ENCODE measurements around the gene POU6F2. TPM values are rescaled to one million over a fixed set of nuclear protein-coding genes. Genes with fewer than 3 reads are reported as not detected.

POU6F2 gene
- total RNA-seq, 1 experiment from 2014 or later: 0.27 TPM

DNA sequence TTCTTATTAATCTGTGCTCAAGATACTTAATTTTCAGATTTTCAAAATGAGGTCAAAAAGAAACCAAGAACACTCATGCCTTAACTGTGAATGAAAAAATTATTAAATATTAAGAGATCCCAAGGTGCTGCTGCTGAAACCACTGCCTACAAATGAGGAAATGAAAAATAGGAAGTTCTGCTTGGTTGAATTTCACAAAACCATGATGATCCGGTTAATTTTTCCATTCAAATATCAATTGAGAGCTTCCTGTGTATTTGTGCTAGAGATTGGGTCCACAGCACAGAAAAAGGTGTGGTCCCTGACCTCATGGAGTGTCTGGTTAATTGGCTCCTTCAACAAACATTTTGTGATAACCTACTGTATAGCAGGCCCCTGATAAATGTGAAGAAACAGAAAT is 455.8 kb downstream of the POU6F2 start:
- no peak overlapping the region for H3K4me3 ChIP-seq (replicated peaks in 1 of 2; ENCODE audit: low read depth in 1 of 2, low read length in 2 of 2)
- no peaks in the 10 kb centered on the region; the same call in 1 of the 2 replicates for H3K27me3 ChIP-seq (ENCODE audit: insufficient read depth, low read length)
- RAD21 ChIA-PET (ENCODE audit: low non-redundant PET in 1 of 2, low total read pairs in 2 of 2, uncharacterized antibody in 2 of 2, unreplicated experiment in 2 of 2): no interaction called here
- TF ChIP-seq EZH2 (IDR thresholded peaks at IDR 0.05) (no peak), TCF7L2 (IDR thresholded peaks at IDR 0.05; ENCODE audit: borderline replicate concordance, extremely low read depth, insufficient read depth, insufficient read length) (no peak), ATF3 (IDR thresholded peaks at IDR 0.05) (no peak)
- no peaks in the 10 kb centered on the region for H3K36me3 ChIP-seq (ENCODE audit: control insufficient read depth in 1 of 2, insufficient read depth in 2 of 2, low read length in 2 of 2)
- no TSS peak for BruUV-seq (replicated peaks)
- no peak overlapping the region for H3K9ac ChIP-seq (ENCODE audit: low read length)
- no peak for DNase-seq (ENCODE audit: low read depth, low spot score)
- no peaks in the 10 kb centered on the region for H4K20me1 ChIP-seq (ENCODE audit: insufficient read depth)
- H3K9me2 ChIP-seq (ENCODE audit: insufficient read depth): no peaks in the 10 kb centered on the region
- H3K4me2 ChIP-seq (ENCODE audit: low read length): no peak overlapping the region
- H3K79me2 ChIP-seq (ENCODE audit: insufficient read depth, low read length): no peaks in the 10 kb centered on the region
- intact Hi-C loops (cut with micrococcal nuclease): no loop called here
- POLR2A ChIA-PET: no interaction called here
- H3K4me1 ChIP-seq (ENCODE audit: control insufficient read depth in 1 of 2, insufficient read depth in 2 of 2, low read length in 2 of 2): no peaks in the 10 kb centered on the region; a peak in 1 of 4 replicates
- H3K27ac ChIP-seq (ENCODE audit: low read depth, low read length): no peak overlapping the region
- ATAC-seq: no peak
- CTCF ChIA-PET: no interaction called here
- H2AFZ ChIP-seq (ENCODE audit: low read depth, low read length, poor library complexity, severe bottlenecking): no peak overlapping the region
- H3K9me3 ChIP-seq (ENCODE audit: control insufficient read depth in 1 of 2, insufficient read depth in 1 of 2, low read depth in 1 of 2, low read length in 2 of 2): no peaks in the 10 kb centered on the region

DNA sequence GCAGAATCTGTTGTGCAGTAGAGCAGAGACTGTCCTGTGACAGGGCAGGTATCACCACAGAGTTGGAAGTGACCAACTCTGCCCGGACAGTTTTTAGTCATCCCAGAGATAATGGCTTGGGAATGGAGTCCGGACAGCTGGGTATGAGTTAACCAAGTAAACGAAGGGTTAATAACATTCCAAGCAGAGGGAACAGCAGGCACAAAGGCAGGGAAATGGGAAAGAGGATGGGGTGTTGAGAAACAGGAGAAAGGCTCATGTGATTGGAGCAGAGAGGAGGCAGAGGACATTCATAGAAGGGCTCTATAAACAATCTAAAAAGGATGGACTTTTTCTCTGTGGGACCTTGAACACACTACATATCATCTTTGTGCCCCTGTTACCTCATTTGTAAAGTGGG is 456.3 kb downstream of the POU6F2 start:
- H3K79me2 ChIP-seq (ENCODE audit: insufficient read depth, low read length): no peaks in the 10 kb centered on the region

More for the DNA sequence above, 456.3 kb downstream of the POU6F2 start:
- H3K27me3 ChIP-seq (ENCODE audit: insufficient read depth, low read length): no peaks in the 10 kb centered on the region; the same call in 1 of the 2 replicates
- no peaks in the 10 kb centered on the region for H3K9me2 ChIP-seq (ENCODE audit: insufficient read depth)
- no peak overlapping the region for H3K9ac ChIP-seq (ENCODE audit: low read length)
- ChIA-PET CTCF (no interaction called here), RAD21 (ENCODE audit: low non-redundant PET in 1 of 2, low total read pairs in 2 of 2, uncharacterized antibody in 2 of 2, unreplicated experiment in 2 of 2) (no interaction called here), POLR2A (no interaction called here)
- H3K4me1 ChIP-seq (ENCODE audit: control insufficient read depth in 1 of 2, insufficient read depth in 2 of 2, low read length in 2 of 2): no peaks in the 10 kb centered on the region
- H3K36me3 ChIP-seq (ENCODE audit: control insufficient read depth in 1 of 2, insufficient read depth in 2 of 2, low read length in 2 of 2): no peaks in the 10 kb centered on the region
- no peaks in the 10 kb centered on the region for H4K20me1 ChIP-seq (ENCODE audit: insufficient read depth)
- BruUV-seq (replicated peaks): no TSS peak
- ATAC-seq (no peak), DNase-seq (ENCODE audit: low read depth, low spot score) (no peak)
- H3K4me3 ChIP-seq (replicated peaks in 1 of 2; ENCODE audit: low read depth in 1 of 2, low read length in 2 of 2): no peak overlapping the region
- intact Hi-C loops (cut with micrococcal nuclease): no loop called here
- TF ChIP-seq EGR1 (IDR thresholded peaks at IDR 0.05; ENCODE audit: low read depth): no peak
- TF ChIP-seq CTCF (IDR thresholded peaks at IDR 0.05 in 2 of 3, conservative IDR thresholded peaks at IDR 0.05 in 1 of 3; ENCODE audit: borderline replicate concordance in 1 of 3, insufficient read depth in 1 of 3, low read depth in 2 of 3, low read length in 2 of 3): no peak
- TF ChIP-seq CEBPB (IDR thresholded peaks at IDR 0.05; ENCODE audit: low read depth): no peak
- no peak for TF ChIP-seq SIN3A (IDR thresholded peaks at IDR 0.05; ENCODE audit: low read depth)
- no peak for TF ChIP-seq POLR2A (IDR thresholded peaks at IDR 0.05; ENCODE audit: borderline replicate concordance, extremely low read depth, insufficient read depth, insufficient read length)
- TF ChIP-seq EZH2 (IDR thresholded peaks at IDR 0.05): no peak
- no peak overlapping the region for H3K4me2 ChIP-seq (ENCODE audit: low read length)
- no peaks in the 10 kb centered on the region for H3K9me3 ChIP-seq (ENCODE audit: control insufficient read depth in 1 of 2, insufficient read depth in 1 of 2, low read depth in 1 of 2, low read length in 2 of 2)
- H3K27ac ChIP-seq (ENCODE audit: low read depth, low read length): no peak overlapping the region
- H2AFZ ChIP-seq (ENCODE audit: low read depth, low read length, poor library complexity, severe bottlenecking): no peak overlapping the region
